OCI-LY7 (cell line): ENCODE measurements around the gene RALGAPA2. TPM values are rescaled to one million over a fixed set of nuclear protein-coding genes. Genes with fewer than 3 reads are reported as not detected.

ENCODE experiments used
- BruUV-seq: library from RNA; stranded (reverse); fragments of 400-500 nt; replicated peaks from 2 replicates; lab custom pipeline; 2021; lab: Mats Ljungman, UMichigan
- CTCF ChIA-PET: fragments of 300-600 bp; sonication (Branson Sonifier 250); formaldehyde crosslinking; loops from one replicate; lab custom pipeline; 2022; ENCODE audit warnings: antibody characterized with exemption; ENCODE audit not compliant: unreplicated experiment; lab: Charles Lee
- POLR2A ChIA-PET: fragments of 300-600 bp; sonication (Branson Sonifier 250); formaldehyde crosslinking; loops from one replicate; lab custom pipeline; 2022; ENCODE audit warnings: antibody characterized with exemption; lab: Charles Lee
- DNase-seq: peaks from one replicate; pipeline ENCODE4 v3.0.0-alpha.2; 2015; ENCODE audit warnings: low spot score
- H2AFZ ChIP-seq: fragments of 200-600 bp; sonication (generic), shearing (Covaris generic); 2 replicates; pipeline ENCODE4 v1.6.1; 2014; ENCODE audit warnings: mild to moderate bottlenecking, antibody characterized with exemption, low read length, moderate library complexity
- H3K27ac ChIP-seq: fragments of 200-600 bp; sonication (generic); 2 replicates; pipeline ENCODE4 v1.5.1; 2014; ENCODE audit warnings: mixed run types, low read depth, mild to moderate bottlenecking, moderate library complexity, low read length, inconsistent platforms; ENCODE audit not compliant: poor library complexity, severe bottlenecking
- H3K36me3 ChIP-seq: fragments of 200-600 bp; sonication (generic); 2 replicates; pipeline ENCODE4 v1.6.1; 2014; ENCODE audit warnings: mild to moderate bottlenecking, antibody characterized with exemption, low read length, moderate library complexity, mixed read lengths; ENCODE audit not compliant: insufficient read depth
- H3K4me1 ChIP-seq: fragments of 200-600 bp; sonication (generic); 2 replicates; pipeline ENCODE4 v1.5.1; 2014; ENCODE audit warnings: mild to moderate bottlenecking, low read length; ENCODE audit not compliant: insufficient read depth, poor library complexity, severe bottlenecking
- H3K4me2 ChIP-seq: fragments of 200-600 bp; sonication (generic); 2 replicates; pipeline ENCODE4 v1.6.1; 2014; ENCODE audit warnings: mild to moderate bottlenecking, low read length
- H3K4me3 ChIP-seq: fragments of 200-600 bp; sonication (generic); 2 replicates; pipeline ENCODE4 v1.5.1; 2014; ENCODE audit warnings: mild to moderate bottlenecking, low read depth, low read length; ENCODE audit not compliant: poor library complexity, severe bottlenecking
- H3K79me2 ChIP-seq: fragments of 200-600 bp; sonication (generic); 2 replicates; pipeline ENCODE4 v1.6.1; 2016; ENCODE audit warnings: low read depth, mild to moderate bottlenecking, low read length, moderate library complexity, mixed read lengths; ENCODE audit not compliant: insufficient read depth
- H3K9me2 ChIP-seq: fragments of 200-600 bp; sonication (generic); 2 replicates; pipeline ENCODE4 v1.6.1; 2016; ENCODE audit warnings: mild to moderate bottlenecking, low read length, mixed read lengths; ENCODE audit not compliant: insufficient read depth
- H3K9me3 ChIP-seq: fragments of 200-600 bp; sonication (generic); 2 replicates; pipeline ENCODE4 v1.6.1; 2014; ENCODE audit warnings: mild to moderate bottlenecking, mixed run types, low read length, mixed read lengths
- H4K20me1 ChIP-seq: fragments of 200-600 bp; sonication (generic); 2 replicates; pipeline ENCODE4 v1.6.1; 2014; ENCODE audit warnings: mild to moderate bottlenecking, antibody characterized with exemption, low read length, moderate library complexity, mixed read lengths; ENCODE audit not compliant: insufficient read depth
- CTCF ChIP-seq: fragments of 200-600 bp; sonication (generic); conservative IDR thresholded peaks from 2 replicates; pipeline ENCODE4 v1.5.1; 2014; ENCODE audit warnings: mild to moderate bottlenecking, antibody characterized with exemption, low read length, moderate library complexity, mixed read lengths
- EZH2phosphoT487 ChIP-seq: fragments of 200-600 bp; sonication (generic); IDR thresholded peaks from 2 replicates; pipeline ENCODE4 v1.6.1; 2018; ENCODE audit warnings: low read depth, borderline replicate concordance, mild to moderate bottlenecking, mixed run types, antibody characterized with exemption, low read length, moderate library complexity, mixed read lengths
- intact Hi-C: fragments of 100-400 bp; cut with micrococcal nuclease; formaldehyde crosslinking; loops from one replicate; pipeline ENCODE4 v1.10.0; 2022; ENCODE audit not compliant: unreplicated experiment
- total RNA-seq, 2 experiments: library from RNA; depleted of rRNA in 1 of 2; stranded (reverse); fragments of >200 nt in 1 of 2; shearing (Covaris generic) in 1 of 2; gene quantifications; 2 replicates each; pipeline ENCODE4 v1.2.3, GENCODE V29; 2014 to 2022

Gene RALGAPA2
- total RNA-seq, 2 experiments from 2014 or later: 9.1 to 17.8 TPM

DNA sequence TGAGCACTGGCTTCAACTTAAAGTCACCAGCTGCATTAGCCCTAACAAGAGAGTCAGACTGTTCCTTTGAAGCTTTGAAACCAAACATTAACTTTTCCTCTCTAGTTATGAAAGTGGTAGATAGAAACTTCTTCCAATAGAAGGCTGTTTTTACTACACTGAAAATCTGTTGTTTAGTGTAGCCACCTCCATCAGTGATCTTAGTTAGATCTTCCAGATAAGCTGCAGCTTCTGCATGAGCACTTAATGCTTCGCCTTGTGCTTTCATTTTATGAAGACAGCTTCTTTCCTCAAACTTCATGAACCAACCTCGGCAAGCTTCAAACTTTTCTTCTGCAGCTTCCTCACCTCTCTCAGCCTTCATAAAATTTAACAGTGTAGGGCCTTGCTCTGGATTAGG is 211.3 kb downstream of the RALGAPA2 start:
- BruUV-seq: no TSS peak
- Histone ChIP-seq H3K36me3 (no peaks in the 10 kb centered on the region), H3K4me1 (no peaks in the 10 kb centered on the region), H3K27ac (no peak overlapping the region), H2AFZ (no peak overlapping the region), H3K9me3 (no peaks in the 10 kb centered on the region), H4K20me1 (no peaks in the 10 kb centered on the region), H3K4me3 (no peak overlapping the region), H3K79me2 (no peaks in the 10 kb centered on the region), H3K4me2 (no peak overlapping the region), H3K9me2 (no peaks in the 10 kb centered on the region)
- TF ChIP-seq CTCF (no peak), EZH2phosphoT487 (no peak)
- intact Hi-C loops: no loop called here
- ChIA-PET CTCF (no interaction called here), POLR2A (no interaction called here)
- DNase-seq: no peak

DNA sequence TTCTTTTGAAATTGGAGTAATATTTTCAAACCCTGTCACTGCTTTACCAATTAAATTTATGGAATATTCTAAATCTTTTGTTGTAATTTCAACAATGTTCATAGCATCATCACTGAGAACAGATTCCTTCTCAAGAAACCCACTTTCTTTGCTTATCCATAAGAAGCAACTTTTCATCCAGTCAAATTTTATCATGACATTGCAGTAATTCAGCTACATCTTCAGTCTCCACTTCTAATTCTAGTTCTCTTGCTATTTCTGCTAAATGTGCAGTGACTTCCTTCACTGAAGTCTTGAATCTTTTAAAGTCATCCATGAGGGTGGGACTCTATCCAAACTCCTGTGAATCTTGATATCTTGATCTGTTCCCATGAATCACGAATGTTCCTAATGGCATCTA is 212.1 kb downstream of the RALGAPA2 start:
- DNase-seq: no peak
- H3K36me3 ChIP-seq: no peaks in the 10 kb centered on the region
- H3K9me2 ChIP-seq: no peaks in the 10 kb centered on the region
- H3K4me2 ChIP-seq: no peak overlapping the region
- H3K27ac ChIP-seq: no peak overlapping the region
- no peaks in the 10 kb centered on the region for H3K9me3 ChIP-seq
- no peaks in the 10 kb centered on the region for H3K4me1 ChIP-seq
- ChIA-PET POLR2A (no interaction called here), CTCF (no interaction called here)
- intact Hi-C loops: no loop called here
- H2AFZ ChIP-seq: no peak overlapping the region
- no peak for TF ChIP-seq CTCF
- TF ChIP-seq EZH2phosphoT487: no peak
- no peaks in the 10 kb centered on the region for H3K79me2 ChIP-seq
- H4K20me1 ChIP-seq: no peaks in the 10 kb centered on the region
- H3K4me3 ChIP-seq: no peak overlapping the region
- no TSS peak for BruUV-seq

DNA sequence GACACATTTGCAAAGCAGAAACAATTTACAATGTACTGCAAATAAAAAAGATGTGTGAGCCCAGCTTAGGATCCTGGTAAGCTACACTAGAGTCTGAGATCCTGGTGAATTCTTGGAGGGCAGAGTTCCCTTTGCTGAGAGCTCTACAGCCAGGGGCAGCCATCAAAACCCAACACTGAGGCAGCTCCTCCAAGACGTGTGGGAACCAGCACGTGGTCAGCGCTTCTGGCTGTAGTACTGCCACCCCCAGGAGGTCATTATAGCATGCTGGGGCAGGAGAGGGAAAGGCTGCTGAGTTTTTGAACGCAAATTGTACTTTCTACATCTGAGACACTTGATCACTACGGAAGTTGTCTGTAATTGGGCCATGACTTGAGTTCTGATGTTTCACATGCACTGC is 213.0 kb downstream of the RALGAPA2 start:
- TF ChIP-seq EZH2phosphoT487 (no peak), CTCF (no peak)
- Histone ChIP-seq H3K4me2 (no peak overlapping the region), H2AFZ (no peak overlapping the region), H3K36me3 (no peaks in the 10 kb centered on the region), H4K20me1 (no peaks in the 10 kb centered on the region), H3K27ac (no peak overlapping the region), H3K79me2 (no peaks in the 10 kb centered on the region), H3K4me3 (no peak overlapping the region), H3K4me1 (no peaks in the 10 kb centered on the region), H3K9me3 (no peaks in the 10 kb centered on the region), H3K9me2 (no peaks in the 10 kb centered on the region)
- DNase-seq: no peak
- BruUV-seq: no TSS peak
- intact Hi-C loops: no loop called here
- ChIA-PET POLR2A (no interaction called here), CTCF (no interaction called here)
